DOHH2 (cell line): ENCODE results near the gene EFEMP1.

Source experiments
- H3F3A ChIP-seq: fragments of 200-600 bp; sonication (generic), shearing (Covaris generic); 2 replicates; pipeline ENCODE4 v1.6.0; 2016; ENCODE audit warnings: antibody characterized with exemption, mild to moderate bottlenecking; ENCODE audit not compliant: control insufficient read depth, insufficient read depth
- H3K27ac ChIP-seq: fragments of 200-600 bp; sonication (generic); 2 replicates; pipeline ENCODE4 v1.5.1; 2014; ENCODE audit warnings: low read depth, mild to moderate bottlenecking, low read length, moderate library complexity
- H3K27me3 ChIP-seq: fragments of 200-600 bp; sonication (generic); 2 replicates; pipeline ENCODE4 v1.6.1; 2014; ENCODE audit warnings: mild to moderate bottlenecking, low read length, mixed read lengths; ENCODE audit not compliant: control insufficient read depth
- H3K36me3 ChIP-seq: fragments of 200-600 bp; sonication (generic); 2 replicates; pipeline ENCODE4 v1.6.1; 2014; ENCODE audit warnings: mild to moderate bottlenecking, low read length, moderate library complexity, mixed read lengths; ENCODE audit not compliant: control insufficient read depth
- H3K4me1 ChIP-seq: fragments of 200-600 bp; sonication (generic); 2 replicates; pipeline ENCODE4 v1.6.1; 2014; ENCODE audit warnings: mild to moderate bottlenecking, low read length, mixed read lengths; ENCODE audit not compliant: control insufficient read depth
- H3K4me2 ChIP-seq: fragments of 200-600 bp; sonication (generic); 2 replicates; pipeline ENCODE4 v1.6.0; 2014; ENCODE audit warnings: mild to moderate bottlenecking, low read length, moderate library complexity
- H3K4me3 ChIP-seq: fragments of 200-600 bp; sonication (generic); 2 replicates; pipeline ENCODE4 v1.5.1; 2014; ENCODE audit warnings: mild to moderate bottlenecking, low read length, mixed read lengths
- H3K79me2 ChIP-seq: fragments of 200-600 bp; sonication (generic); 2 replicates; pipeline ENCODE4 v1.6.1; 2014; ENCODE audit warnings: mild to moderate bottlenecking, low read length, mixed read lengths; ENCODE audit not compliant: control insufficient read depth
- H3K9me2 ChIP-seq: fragments of 200-600 bp; sonication (generic); replicated peaks from 2 replicates; pipeline ENCODE4 v1.6.1; 2014; ENCODE audit warnings: mild to moderate bottlenecking, low read length, mixed read lengths; ENCODE audit not compliant: control insufficient read depth
- H3K9me3 ChIP-seq: fragments of 200-600 bp; sonication (generic); 2 replicates; pipeline ENCODE4 v1.6.1; 2014; ENCODE audit warnings: antibody characterized with exemption, low read length, mixed read lengths; ENCODE audit not compliant: control insufficient read depth, insufficient read depth
- H4K20me1 ChIP-seq: fragments of 200-600 bp; sonication (generic); 2 replicates; pipeline ENCODE4 v1.6.0; 2014; ENCODE audit warnings: low read depth, mild to moderate bottlenecking, antibody characterized with exemption, low read length, moderate library complexity; ENCODE audit not compliant: control insufficient read depth, insufficient read depth
- CTCF ChIP-seq: fragments of 200-600 bp; sonication (generic); IDR thresholded peaks from one replicate; pipeline ENCODE4 v1.5.1; 2014; ENCODE audit warnings: antibody characterized with exemption, mild to moderate bottlenecking, low read depth, low read length; ENCODE audit not compliant: poor library complexity, severe bottlenecking
- EZH2phosphoT487 ChIP-seq: fragments of 200-600 bp; sonication (generic); IDR thresholded peaks from 2 replicates; pipeline ENCODE4 v1.6.1; 2017; ENCODE audit warnings: borderline replicate concordance, mild to moderate bottlenecking, antibody characterized with exemption, low read length, moderate library complexity, mixed read lengths

EFEMP1 gene

DNA sequence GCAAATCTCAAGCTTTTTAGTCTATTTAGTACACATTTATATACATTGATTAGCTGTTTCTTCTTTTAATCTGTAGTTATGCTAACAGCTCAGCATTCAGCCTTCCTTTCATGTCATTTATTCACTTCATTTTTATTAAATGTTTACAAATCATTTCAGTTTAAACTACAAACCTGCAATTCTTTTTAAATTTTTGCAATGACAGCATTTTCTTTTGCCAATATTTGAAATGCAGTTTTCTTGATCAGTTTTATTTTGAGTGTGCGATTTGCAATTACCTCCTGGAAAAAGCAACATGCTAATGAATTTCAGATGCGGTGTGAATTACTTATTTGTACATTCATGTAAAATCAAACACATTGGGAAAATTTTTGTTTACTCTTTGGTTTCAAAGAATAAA is 13.5 kb downstream of the EFEMP1 start:
- no peak overlapping the region for H3K4me3 ChIP-seq
- H3K27me3 ChIP-seq = peaks cover 18% of the 10 kb centered on the region
- H3K27ac ChIP-seq = no peak overlapping the region
- H3K4me1 ChIP-seq = no peaks in the 10 kb centered on the region
- no peaks in the 10 kb centered on the region for H3K9me3 ChIP-seq
- no peaks in the 10 kb centered on the region for H3K36me3 ChIP-seq
- no peak for TF ChIP-seq CTCF
- no peak for TF ChIP-seq EZH2phosphoT487
- H3F3A ChIP-seq = no peaks in the 10 kb centered on the region
- H3K4me2 ChIP-seq = no peak overlapping the region
- no peaks in the 10 kb centered on the region for H3K79me2 ChIP-seq
- H4K20me1 ChIP-seq = no peaks in the 10 kb centered on the region
- no peaks in the 10 kb centered on the region for H3K9me2 ChIP-seq

DNA sequence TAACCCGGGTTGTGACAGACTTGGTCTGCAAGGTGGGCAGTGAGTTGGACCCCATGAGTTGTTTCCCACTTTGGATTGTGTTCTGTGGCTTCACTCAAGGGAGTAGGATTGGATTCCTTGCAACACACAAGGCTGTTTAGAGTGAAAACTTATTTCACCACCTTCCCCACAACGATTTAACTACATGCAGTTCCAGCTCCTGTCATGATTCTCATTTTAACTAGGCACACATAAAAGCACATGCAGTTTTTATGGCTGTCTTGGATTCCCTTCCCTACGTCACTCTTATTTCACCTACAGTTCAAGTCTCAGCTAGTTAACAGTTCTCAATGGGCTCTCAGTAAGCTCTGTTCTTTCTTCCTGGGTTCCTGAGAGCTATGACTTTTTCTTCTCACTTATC is 15.9 kb downstream of the EFEMP1 start:
- no peaks in the 10 kb centered on the region for H4K20me1 ChIP-seq
- H3F3A ChIP-seq = no peaks in the 10 kb centered on the region
- no peaks in the 10 kb centered on the region for H3K9me3 ChIP-seq
- H3K9me2 ChIP-seq = no peaks in the 10 kb centered on the region
- no peaks in the 10 kb centered on the region for H3K36me3 ChIP-seq
- H3K4me3 ChIP-seq = no peak overlapping the region
- no peak overlapping the region for H3K4me2 ChIP-seq
- no peak overlapping the region for H3K27ac ChIP-seq
- no peaks in the 10 kb centered on the region for H3K79me2 ChIP-seq
- peaks cover 13% of the 10 kb centered on the region for H3K27me3 ChIP-seq
- H3K4me1 ChIP-seq = no peaks in the 10 kb centered on the region
- TF ChIP-seq CTCF (no peak), EZH2phosphoT487 (no peak)

- no peaks in the 10 kb centered on the region for H3K79me2 ChIP-seq
- no peaks in the 10 kb centered on the region for H3K36me3 ChIP-seq
- H3K4me2 ChIP-seq = no peak overlapping the region
- H3K9me2 ChIP-seq = no peaks in the 10 kb centered on the region
- H3K27ac ChIP-seq = no peak overlapping the region
- no peaks in the 10 kb centered on the region for H3F3A ChIP-seq
- H3K4me3 ChIP-seq = no peak overlapping the region
- peaks cover 16% of the 10 kb centered on the region for H3K27me3 ChIP-seq
- H3K9me3 ChIP-seq = no peaks in the 10 kb centered on the region
- no peaks in the 10 kb centered on the region for H4K20me1 ChIP-seq
- H3K4me1 ChIP-seq = no peaks in the 10 kb centered on the region
- TF ChIP-seq CTCF (no peak), EZH2phosphoT487 (no peak)
Measured at GRCh38 chr2:55906993-55907392, 16.6 kb downstream of the EFEMP1 start.

DNA sequence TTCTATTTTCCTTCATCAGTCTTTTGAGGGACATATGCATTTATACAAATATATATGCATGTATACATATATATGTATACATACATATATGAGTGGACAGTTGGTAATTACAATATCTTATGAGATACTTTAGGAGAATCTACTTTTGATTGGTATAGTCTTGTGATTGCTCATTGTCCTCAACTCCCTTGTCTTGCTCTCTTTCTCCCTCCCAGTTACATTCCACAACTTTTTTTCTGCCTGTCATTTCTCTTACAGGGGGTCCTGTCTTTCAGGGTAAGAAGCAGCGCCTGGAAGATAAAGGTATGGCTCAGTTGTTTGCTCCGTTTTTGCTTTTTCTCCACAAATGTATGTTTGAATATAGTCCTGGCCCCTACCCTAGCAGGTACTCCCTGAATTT is 19.9 kb downstream of the EFEMP1 start:
- H3K9me3 ChIP-seq = no peaks in the 10 kb centered on the region
- TF ChIP-seq EZH2phosphoT487 = no peak
- 0 out of 2 replicates have a peak, but pooled peaks cover 7% of the 10 kb centered on the region for H3K27me3 ChIP-seq
- H3K4me2 ChIP-seq = no peak overlapping the region
- no peaks in the 10 kb centered on the region for H3K4me1 ChIP-seq
- no peaks in the 10 kb centered on the region for H4K20me1 ChIP-seq
- H3F3A ChIP-seq = no peaks in the 10 kb centered on the region
- H3K4me3 ChIP-seq = no peak overlapping the region
- no peaks in the 10 kb centered on the region for H3K36me3 ChIP-seq
- no peak overlapping the region for H3K27ac ChIP-seq
- H3K9me2 ChIP-seq = no peaks in the 10 kb centered on the region
- no peaks in the 10 kb centered on the region for H3K79me2 ChIP-seq
